GM18858 (cell line): Measurements from ENCODE around the gene ERICH6.

Source experiments
- ATAC-seq: cut with Tn5 transposase; IDR thresholded peaks from one replicate; pipeline ENCODE4 v1.9.1; 2021; ENCODE audit not compliant: unreplicated experiment

The ERICH6 gene

DNA sequence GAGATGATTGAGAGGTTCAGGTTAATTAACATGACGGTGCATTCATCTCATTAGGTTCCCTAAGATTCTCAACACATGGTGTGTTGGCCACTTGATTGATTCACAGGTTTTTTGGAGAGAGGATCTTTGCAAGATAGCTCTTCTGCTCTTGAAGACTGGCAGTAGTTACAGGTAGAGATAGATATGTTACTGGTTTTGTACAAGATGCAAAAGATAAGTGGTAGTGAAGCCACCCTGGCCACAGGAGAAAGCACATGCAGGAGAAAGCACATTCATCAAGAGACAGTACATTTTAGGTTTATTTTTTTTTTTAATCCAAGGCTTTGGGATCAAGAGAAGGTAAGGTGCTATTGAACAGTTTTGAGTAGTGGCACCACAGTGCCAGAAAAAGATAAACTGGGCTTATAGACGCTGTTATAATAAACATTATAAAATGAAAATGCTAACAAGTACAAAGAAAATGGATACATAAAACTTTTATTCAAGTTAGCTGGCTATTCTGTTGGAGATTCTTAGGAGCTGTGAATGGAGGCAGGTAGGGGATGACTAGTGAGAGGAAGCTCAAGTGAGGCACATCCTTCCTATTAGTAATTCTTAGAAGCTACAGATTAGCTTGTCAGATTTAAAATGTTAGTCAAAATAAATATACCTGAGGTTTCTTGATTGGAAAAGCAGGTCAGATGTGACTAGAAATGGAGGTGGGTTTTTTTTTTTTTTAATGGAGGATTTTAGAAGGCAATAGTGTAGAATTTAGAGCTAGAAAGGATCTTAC, 89.8 kb downstream of the ERICH6 start:
- no peak for ATAC-seq

GRCh38 chr3:150613034-150613433, 90.7 kb downstream of the ERICH6 start:
- no peak for ATAC-seq

DNA sequence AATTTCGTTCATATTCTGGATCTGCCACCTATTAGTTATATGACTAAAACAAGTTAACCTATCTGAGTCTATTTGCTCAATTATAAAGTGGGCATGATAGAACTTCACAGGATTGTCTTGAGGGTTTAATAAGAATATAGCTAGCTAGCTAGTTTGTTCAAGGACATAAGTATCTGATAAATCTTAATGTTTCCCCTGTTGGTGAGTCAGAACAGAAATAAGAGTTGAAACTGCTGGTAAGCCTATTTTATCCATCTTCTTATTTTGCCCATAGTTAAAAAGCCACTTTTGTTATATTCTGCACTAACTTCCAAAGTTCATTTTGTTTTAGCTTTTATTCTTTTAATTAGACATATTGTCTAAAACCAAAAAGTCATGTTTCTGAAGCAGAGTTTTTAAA, 91.2 kb downstream of the ERICH6 start:
- ATAC-seq = no peak

- no peak for ATAC-seq
Observed at GRCh38 chr3:150611666-150612065, 92.1 kb downstream of the ERICH6 start.

GRCh38 chr3:150610785-150611184, 92.9 kb downstream of the ERICH6 start:
- ATAC-seq = no peak

DNA sequence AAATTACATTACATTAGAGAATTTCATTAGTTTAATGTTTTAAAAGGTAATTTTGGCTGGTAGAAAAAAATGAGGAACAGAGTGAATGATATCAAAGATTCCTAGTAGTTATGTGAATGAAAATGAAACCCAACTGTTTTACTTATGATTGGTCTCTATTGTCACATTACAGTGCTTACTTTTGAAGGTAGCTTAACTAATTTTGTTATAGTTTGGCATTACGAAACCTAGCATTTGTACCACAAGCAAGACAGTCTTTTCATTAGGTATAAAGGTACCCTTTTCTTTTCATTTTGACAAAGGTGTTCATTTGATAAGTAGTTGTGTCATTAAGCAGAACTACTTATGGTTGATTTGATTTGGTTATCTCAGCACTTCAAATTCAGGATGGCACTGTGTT, 93.7 kb downstream of the ERICH6 start:
- ATAC-seq = no peak
